ENCODE data around the gene LRRN3. TPM values are rescaled to one million over a fixed set of nuclear protein-coding genes. Genes with fewer than 3 reads are reported as not detected.

LRRN3 gene
- total and polyA plus RNA-seq, 2 experiments from 2014 or later, result 3.7 to 6.8 TPM

DNA sequence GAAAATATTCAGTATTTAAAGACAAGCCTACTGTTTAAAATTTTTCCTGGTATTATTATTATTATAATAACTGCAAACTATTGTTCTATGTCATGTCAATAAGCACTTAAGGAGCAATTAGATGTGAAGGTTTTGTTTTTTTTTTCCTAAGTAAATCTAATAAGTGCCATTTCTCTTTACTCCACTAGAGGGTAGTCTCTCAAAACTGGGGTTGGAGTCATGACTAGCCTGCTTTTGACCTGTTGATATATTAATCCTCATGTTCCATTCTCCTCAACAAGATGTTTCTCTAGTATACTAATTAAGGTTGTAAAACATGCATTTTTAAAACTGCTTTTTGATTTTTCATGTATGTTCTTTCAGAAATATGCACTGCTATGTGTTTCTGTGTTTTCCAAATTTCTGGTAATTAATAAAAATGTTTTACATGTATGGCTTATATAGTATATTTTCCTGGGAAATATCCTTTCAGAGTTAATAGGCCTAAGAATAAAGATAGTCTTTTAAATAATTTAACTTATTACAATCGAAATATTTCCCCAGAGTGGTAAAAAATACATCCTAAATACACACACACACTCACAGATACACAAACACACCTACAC lies 1.0 kb upstream of the LRRN3 start:
- peaks cover 3% of the 10 kb centered on the region for H3K4me1 ChIP-seq (ENCODE audit: insufficient read depth)
- H3K36me3 ChIP-seq (replicated peaks; ENCODE audit: insufficient read depth, low read depth), result no peaks in the 10 kb centered on the region
- no peaks in the 10 kb centered on the region for H3K79me2 ChIP-seq
- H3K9me2 ChIP-seq (replicated peaks; ENCODE audit: insufficient read depth), result no peaks in the 10 kb centered on the region
- no peaks in the 10 kb centered on the region for H4K20me1 ChIP-seq (ENCODE audit: insufficient read depth, poor library complexity, severe bottlenecking)
- no peak overlapping the region for H3K27ac ChIP-seq
- no peak overlapping the region for H2AFZ ChIP-seq
- 37% methylated on average over 1 of the region's 1 CpG for WGBS (ENCODE audit: low lambda C conversion rate, missing lambda C conversion rate)
- no peaks in the 10 kb centered on the region for H3K9me3 ChIP-seq (ENCODE audit: low read depth)
- H3K4me2 ChIP-seq, result no peak overlapping the region
- no peak overlapping the region for H3K4me3 ChIP-seq
- H3K27me3 ChIP-seq, result no peaks in the 10 kb centered on the region
- TF ChIP-seq, protein P1, sequence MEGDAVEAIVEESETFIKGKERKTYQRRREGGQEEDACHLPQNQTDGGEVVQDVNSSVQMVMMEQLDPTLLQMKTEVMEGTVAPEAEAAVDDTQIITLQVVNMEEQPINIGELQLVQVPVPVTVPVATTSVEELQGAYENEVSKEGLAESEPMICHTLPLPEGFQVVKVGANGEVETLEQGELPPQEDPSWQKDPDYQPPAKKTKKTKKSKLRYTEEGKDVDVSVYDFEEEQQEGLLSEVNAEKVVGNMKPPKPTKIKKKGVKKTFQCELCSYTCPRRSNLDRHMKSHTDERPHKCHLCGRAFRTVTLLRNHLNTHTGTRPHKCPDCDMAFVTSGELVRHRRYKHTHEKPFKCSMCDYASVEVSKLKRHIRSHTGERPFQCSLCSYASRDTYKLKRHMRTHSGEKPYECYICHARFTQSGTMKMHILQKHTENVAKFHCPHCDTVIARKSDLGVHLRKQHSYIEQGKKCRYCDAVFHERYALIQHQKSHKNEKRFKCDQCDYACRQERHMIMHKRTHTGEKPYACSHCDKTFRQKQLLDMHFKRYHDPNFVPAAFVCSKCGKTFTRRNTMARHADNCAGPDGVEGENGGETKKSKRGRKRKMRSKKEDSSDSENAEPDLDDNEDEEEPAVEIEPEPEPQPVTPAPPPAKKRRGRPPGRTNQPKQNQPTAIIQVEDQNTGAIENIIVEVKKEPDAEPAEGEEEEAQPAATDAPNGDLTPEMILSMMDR (IDR thresholded peaks at IDR 0.05; ENCODE audit: poor library complexity), result peak; percentile 71
- no peak for TF ChIP-seq EZH2phosphoT487 (IDR thresholded peaks at IDR 0.05; ENCODE audit: low read depth, severe bottlenecking, unreplicated experiment)
- peak; percentile 41 for DNase-seq (ENCODE audit: low spot score)

DNA sequence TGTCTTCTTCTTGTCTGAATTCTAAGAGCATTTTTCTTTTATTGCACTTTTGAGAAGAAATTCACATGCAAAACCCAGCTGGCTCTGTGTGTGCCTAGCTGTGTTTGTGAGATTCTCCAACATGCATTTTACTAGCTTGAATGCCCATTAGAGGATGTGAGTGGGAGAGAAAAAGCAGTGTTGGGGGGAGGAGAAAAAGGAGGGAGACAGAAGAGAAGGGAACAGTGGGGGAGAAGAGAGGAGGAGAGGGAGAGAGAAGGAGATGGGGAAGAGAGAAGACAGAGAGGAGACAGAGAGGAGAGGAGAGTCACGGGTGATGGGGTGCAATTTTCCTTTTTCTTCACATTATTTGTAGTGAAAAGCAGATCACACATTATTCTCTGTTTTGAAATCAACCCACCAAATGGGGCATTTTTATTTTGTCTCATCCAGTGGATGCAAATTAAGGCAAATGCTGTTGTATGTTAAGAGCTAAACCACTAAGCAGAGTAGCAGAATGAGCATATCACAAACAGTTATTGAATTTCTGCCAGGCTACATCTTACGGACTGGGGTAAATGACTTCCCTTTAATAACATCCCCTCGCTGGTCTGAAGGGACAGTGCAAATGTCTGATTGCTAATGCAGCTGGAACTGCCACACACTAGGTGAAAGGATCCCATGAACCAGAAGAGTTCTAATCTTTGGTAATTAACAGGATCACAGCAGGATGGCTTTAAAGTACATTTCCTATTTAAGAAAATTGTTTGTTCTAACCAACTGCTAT lies 849 bp downstream of the LRRN3 start:
- Histone ChIP-seq H4K20me1 (ENCODE audit: insufficient read depth, poor library complexity, severe bottlenecking) (no peaks in the 10 kb centered on the region), H3K4me1 (ENCODE audit: insufficient read depth) (peaks cover 3% of the 10 kb centered on the region), H3K27ac (peak overlapping the region; percentile 3), H3K79me2 (no peaks in the 10 kb centered on the region), H2AFZ (no peak overlapping the region), H3K36me3 (replicated peaks; ENCODE audit: insufficient read depth, low read depth) (no peaks in the 10 kb centered on the region), H3K27me3 (no peaks in the 10 kb centered on the region), H3K9me3 (ENCODE audit: low read depth) (no peaks in the 10 kb centered on the region), H3K9me2 (replicated peaks; ENCODE audit: insufficient read depth) (no peaks in the 10 kb centered on the region), H3K4me3 (peak overlapping the region; percentile 4), H3K4me2 (peak overlapping the region; percentile 66)
- TF ChIP-seq, protein P1 (IDR thresholded peaks at IDR 0.05; ENCODE audit: poor library complexity), result no peak
- no peak for TF ChIP-seq EZH2phosphoT487 (IDR thresholded peaks at IDR 0.05; ENCODE audit: low read depth, severe bottlenecking, unreplicated experiment)
- no peak for TF ChIP-seq EZH2 (IDR thresholded peaks at IDR 0.05; ENCODE audit: borderline replicate concordance)
- DNase-seq (ENCODE audit: low spot score), result no peak
- 43% methylated on average over 3 of the region's 3 CpGs for WGBS (ENCODE audit: low lambda C conversion rate, missing lambda C conversion rate)

DNA sequence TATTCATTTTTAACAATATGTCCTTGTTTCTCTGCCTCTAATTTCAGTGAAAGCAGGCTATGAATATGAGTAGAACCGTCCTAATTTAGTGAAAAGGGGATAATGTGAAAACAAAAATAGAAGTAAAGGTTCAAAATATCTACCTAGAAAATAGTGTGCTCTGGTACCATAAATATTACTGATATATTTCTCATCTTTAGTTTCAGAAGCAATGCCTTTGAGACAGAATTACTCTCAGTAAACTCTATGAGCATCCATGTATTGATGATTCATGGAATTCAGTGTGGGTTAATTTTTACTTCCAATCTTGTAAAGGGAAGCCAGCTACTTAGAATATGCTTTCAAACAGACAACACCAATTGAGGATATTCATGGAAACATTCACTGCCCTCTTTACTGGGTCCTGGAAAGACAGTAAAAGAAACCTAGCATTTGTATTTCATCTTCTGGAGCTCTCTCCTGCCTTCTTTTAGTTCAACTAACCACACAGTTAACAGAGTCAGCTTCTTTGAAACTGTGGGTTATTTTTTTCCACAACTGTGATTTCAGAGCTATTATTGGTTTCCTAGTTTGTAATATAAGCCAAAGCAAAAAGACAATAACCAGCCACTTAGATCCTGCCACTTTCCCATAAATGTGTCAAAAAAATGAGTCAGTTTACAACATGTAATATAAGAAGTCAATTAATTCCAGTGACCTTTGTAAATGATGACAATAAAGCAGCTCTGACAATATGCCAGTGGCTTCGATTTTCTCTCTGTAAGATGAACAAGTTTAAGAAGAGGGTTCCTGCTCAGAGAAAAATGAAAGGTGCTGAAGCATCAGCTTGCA lies 1.7 kb downstream of the LRRN3 start:
- Histone ChIP-seq H3K79me2 (no peaks in the 10 kb centered on the region), H3K4me2 (peak overlapping the region; percentile 66), H3K9me3 (ENCODE audit: low read depth) (no peaks in the 10 kb centered on the region), H3K27ac (peak overlapping the region; percentile 3), H3K4me1 (ENCODE audit: insufficient read depth) (peaks cover 3% of the 10 kb centered on the region), H3K4me3 (peak overlapping the region; percentile 4), H3K9me2 (replicated peaks; ENCODE audit: insufficient read depth) (no peaks in the 10 kb centered on the region), H3K27me3 (no peaks in the 10 kb centered on the region), H3K36me3 (replicated peaks; ENCODE audit: insufficient read depth, low read depth) (no peaks in the 10 kb centered on the region), H4K20me1 (ENCODE audit: insufficient read depth, poor library complexity, severe bottlenecking) (no peaks in the 10 kb centered on the region), H2AFZ (no peak overlapping the region)
- WGBS (ENCODE audit: low lambda C conversion rate, missing lambda C conversion rate), result 37% methylated on average over 2 of the region's 2 CpGs
- TF ChIP-seq, protein P1 (IDR thresholded peaks at IDR 0.05; ENCODE audit: poor library complexity), result no peak
- no peak for TF ChIP-seq EZH2 (IDR thresholded peaks at IDR 0.05; ENCODE audit: borderline replicate concordance)
- TF ChIP-seq EZH2phosphoT487 (IDR thresholded peaks at IDR 0.05; ENCODE audit: low read depth, severe bottlenecking, unreplicated experiment), result no peak
- DNase-seq (ENCODE audit: low spot score), result peak; percentile 5

Data from hepatocyte (in vitro differentiated cells).